GM13977 (cell line): ENCODE data around the gene GULP1.

Experiments used
- DNase-seq: peaks from one replicate; pipeline ENCODE4 v3.0.0; 2012; ENCODE audit warnings: low spot score
- in situ Hi-C: fragments of 300-500 bp; cut with MboI; formaldehyde crosslinking; loops from one replicate; pipeline ENCODE4 v1.12.0; 2022; ENCODE audit warnings: low sequenced_read_pairs, low pct_unique_long_range_greater_than_20kb, mixed read lengths, inconsistent platforms; ENCODE audit not compliant: unreplicated experiment
- TF ChIP-seq, protein P1 (sequence below): IDR thresholded peaks from 2 replicates; pipeline ENCODE4 v1.5.1; 2012; ENCODE audit warnings: mild to moderate bottlenecking, control low read depth; ENCODE audit not compliant: insufficient read depth; ENCODE audit errors: extremely low read depth, missing control alignments

GULP1 gene

DNA sequence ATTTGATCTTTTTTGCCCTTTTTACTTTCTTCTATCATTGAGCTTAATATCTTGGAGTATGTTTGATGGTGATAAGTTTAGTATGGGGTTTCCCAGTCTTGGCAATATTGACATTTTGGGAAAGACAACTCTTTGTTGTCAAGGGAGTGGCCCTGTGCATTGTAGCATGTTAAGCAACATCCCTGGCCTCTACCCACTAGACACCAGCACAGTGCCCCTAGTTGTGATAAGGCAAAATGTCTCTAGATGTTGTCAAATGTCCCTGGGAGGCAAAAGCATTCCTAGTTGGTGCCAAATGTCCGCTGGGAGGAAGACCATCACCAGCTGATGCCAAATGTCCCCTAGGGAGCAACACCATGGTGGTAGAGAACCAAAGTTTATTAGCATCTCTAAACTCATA lies 28.2 kb downstream of the GULP1 start:
- no peak for DNase-seq
- in situ Hi-C loops, result no loop called here
- TF ChIP-seq, protein P1, sequence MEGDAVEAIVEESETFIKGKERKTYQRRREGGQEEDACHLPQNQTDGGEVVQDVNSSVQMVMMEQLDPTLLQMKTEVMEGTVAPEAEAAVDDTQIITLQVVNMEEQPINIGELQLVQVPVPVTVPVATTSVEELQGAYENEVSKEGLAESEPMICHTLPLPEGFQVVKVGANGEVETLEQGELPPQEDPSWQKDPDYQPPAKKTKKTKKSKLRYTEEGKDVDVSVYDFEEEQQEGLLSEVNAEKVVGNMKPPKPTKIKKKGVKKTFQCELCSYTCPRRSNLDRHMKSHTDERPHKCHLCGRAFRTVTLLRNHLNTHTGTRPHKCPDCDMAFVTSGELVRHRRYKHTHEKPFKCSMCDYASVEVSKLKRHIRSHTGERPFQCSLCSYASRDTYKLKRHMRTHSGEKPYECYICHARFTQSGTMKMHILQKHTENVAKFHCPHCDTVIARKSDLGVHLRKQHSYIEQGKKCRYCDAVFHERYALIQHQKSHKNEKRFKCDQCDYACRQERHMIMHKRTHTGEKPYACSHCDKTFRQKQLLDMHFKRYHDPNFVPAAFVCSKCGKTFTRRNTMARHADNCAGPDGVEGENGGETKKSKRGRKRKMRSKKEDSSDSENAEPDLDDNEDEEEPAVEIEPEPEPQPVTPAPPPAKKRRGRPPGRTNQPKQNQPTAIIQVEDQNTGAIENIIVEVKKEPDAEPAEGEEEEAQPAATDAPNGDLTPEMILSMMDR, result no peak

DNA sequence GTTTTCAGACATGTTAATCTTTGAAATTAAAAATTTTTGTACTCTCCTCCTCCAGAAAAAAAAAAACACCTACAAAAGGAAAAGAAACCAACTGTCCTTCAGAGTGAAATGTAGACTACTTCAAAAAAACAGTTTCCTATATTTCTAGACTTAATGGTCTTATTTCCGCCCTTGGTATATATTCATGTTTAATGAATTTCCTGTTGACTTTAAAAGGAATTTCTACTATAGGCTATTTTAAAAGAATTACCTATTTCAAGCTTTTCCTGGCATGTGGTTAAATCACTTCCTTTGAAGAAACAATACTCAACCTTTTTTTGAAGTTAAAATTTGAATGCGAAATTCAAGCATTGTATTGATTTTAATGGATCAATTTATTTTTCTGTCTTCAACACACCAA lies 29.2 kb downstream of the GULP1 start:
- in situ Hi-C loops, result no loop called here
- TF ChIP-seq, protein P1, result no peak
- no peak for DNase-seq

DNA sequence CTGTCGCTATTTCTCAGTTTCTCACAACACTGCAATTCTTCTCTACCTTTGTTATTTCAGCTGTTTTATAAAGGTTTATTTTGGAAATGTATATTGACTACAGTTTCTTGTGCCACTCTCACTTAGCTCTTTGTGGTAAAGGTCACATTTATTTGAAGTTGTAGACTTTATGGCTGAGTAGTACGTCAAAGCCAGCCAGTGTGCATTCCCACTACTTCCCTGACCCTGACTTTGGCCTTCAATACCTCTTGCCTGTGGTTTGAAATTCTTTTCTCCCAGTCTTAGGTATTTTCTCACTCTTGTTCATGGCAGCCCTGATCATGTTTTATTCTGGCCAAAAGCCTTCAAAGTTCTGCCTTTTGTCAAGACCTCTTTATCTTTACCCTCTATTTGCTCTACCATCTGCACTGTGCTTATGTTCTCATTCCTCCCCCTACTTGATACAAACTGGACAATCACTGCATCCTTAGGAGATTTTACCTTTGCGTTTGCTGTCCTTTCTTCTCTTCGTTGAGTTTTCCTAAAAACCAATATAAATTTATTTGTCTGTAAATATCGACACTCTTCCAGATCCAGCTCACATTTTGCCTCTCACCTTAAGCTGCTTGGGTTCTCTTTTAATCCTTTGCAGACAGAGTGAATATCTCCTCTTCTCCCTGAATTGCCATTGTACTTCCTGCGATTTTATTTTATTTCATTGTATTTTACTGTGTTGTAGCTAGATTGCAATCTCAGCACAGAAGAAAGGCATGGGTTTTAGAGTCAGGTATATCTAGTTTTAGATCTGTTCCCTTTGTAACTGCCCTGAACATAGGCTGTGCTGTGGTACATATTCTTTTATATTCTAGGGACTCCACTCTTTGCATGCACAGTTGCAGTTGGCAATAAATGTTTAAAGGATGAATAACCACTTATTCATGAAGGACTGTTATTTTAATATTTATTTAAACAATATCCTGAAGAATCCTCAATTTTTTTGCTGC lies 31.2 kb downstream of the GULP1 start:
- in situ Hi-C loops, result no loop called here
- TF ChIP-seq, protein P1, result no peak
- no peak for DNase-seq

DNA sequence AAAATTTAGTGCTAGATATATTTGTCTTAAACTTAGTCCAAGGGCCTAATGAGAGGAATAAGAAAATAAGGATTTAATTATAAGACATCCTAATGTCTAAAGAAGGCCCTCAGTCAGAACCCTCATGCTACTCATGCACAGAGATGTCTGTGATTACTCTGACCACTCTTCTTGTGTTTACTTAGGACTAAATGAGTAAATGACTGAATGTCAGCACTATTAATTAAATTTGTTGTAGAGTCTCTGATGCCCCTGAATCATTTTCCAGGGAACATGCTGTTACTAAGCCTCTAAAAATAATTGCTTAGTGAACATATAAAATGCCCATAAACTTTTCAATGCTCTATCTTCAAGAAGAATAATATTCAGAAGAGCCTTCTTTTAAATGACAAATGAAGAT lies 32.4 kb downstream of the GULP1 start:
- in situ Hi-C loops, result no loop called here
- no peak for DNase-seq
- TF ChIP-seq, protein P1, result no peak

DNA sequence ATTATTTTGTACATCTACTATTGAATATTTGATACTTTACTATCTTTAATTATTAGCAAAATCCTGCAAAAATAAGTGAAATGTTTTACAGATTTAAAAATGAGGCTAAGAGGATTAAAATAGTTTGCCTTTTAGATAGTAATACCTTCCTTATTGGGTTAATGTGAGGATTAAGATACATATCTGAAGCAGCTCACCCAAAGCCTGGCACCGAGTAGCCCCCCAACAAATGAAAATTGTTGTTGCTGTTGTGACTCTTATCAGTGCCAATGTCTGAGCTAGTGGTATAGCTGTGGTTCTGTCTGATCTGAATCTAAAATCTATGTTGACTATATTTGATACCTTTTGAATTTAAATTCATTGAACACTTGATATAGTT lies 34.6 kb downstream of the GULP1 start:
- DNase-seq, result no peak
- TF ChIP-seq, protein P1, result no peak
- in situ Hi-C loops, result no loop called here

DNA sequence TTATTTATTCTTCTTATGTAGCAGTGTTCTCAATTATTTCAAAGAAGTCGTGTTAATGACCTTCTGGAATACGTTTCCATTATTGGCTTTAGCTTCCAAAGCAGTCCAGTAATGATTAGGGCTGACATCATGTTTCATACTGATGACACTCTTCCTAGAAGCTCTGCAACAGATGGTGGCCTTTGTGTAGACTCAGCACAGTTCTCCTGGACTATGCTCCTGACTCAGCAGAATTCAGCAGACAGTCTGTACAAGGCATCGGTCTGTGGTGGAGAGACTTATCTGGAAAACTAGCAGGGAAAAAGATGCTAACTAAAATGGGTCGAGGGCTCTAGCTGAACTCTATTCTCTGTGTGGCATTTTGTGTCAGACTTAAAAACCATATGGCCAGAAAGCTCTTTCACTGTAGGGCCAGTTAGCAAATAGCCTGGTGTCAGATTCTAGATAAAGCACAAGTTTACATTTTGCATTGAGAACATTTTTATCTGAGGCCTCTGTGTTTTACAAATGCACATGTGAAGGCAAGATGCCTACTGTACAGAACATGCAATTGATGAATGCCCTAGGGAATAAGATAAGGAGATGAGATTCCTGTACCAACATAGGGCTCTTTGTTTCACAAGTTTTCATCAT lies 35.1 kb downstream of the GULP1 start:
- TF ChIP-seq, protein P1, result no peak
- DNase-seq, result no peak
- in situ Hi-C loops, result no loop called here
